ENCODE data around the gene LYRM2.

The LYRM2 gene

DNA sequence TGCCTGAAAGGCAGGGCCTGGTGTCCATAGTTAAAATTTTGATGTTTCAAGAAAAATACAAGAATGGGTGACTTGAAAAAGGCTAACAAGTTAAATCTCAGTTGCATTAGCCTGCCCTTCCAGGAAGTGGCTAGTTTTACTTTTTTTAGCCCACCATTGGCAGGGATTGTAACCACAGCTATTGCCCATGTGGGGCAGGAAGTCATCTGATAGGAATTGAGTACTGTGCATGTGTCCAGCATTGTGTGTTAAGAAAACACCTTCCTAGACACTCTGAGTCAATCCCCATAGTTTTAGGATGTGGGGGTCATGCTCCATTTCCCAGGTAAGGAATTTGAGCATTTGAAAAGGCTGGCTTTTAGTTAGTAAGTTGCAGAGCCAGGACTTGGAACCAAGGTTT lies 26.9 kb downstream of the LYRM2 start:
- peak overlapping the region; percentile 17; the same call in 1 of the 2 replicates for H3K4me2 ChIP-seq

DNA sequence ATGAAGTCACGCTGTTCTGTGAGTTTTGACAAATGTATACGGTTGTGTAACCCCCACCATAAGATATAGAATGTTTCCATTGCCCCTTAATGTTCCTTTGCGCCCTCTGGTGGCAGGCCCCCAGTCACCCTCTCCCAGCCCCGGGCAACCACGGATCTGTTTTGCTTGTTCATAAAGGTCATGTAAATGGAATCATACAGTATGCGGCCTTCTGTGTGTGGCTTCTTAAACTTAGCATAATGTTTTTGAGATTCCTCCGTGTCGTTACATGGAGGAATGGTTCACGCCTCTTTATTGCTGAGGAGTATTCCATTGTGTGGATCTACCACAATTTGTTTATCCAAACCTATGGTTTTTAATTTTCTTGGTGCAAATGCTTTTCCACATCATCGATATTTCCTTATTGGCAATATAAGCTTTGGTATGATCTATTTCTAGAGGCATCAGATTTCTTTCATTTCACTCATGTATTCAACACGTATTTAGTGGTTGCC lies 28.4 kb downstream of the LYRM2 start:
- H3K27me3 ChIP-seq (ENCODE audit: insufficient read depth, low read depth): no peaks in the 10 kb centered on the region
- peaks cover 11% of the 10 kb centered on the region for H3K4me1 ChIP-seq (ENCODE audit: low read depth, poor library complexity, severe bottlenecking)
- no peaks in the 10 kb centered on the region for H4K20me1 ChIP-seq (ENCODE audit: insufficient read depth)
- H3K9ac ChIP-seq: no peak overlapping the region
- no peaks in the 10 kb centered on the region for H3K79me2 ChIP-seq (ENCODE audit: insufficient read depth, low read depth)
- H2AFZ ChIP-seq (ENCODE audit: low read depth): no peak overlapping the region
- H3K4me2 ChIP-seq: no peak overlapping the region
- no peak overlapping the region for H3K4me3 ChIP-seq (IDR thresholded peaks at IDR 0.05; ENCODE audit: insufficient read depth, low read depth, low read length)
- H3K36me3 ChIP-seq (ENCODE audit: insufficient read depth): no peaks in the 10 kb centered on the region
- H3K27ac ChIP-seq: no peak overlapping the region
- TF ChIP-seq CTCF (conservative IDR thresholded peaks at IDR 0.05; ENCODE audit: low read depth, low read length): peak; percentile 76

More for the DNA sequence above, 26.9 kb downstream of the LYRM2 start:
- Histone ChIP-seq H3K4me1 (ENCODE audit: low read depth, poor library complexity, severe bottlenecking) (peaks cover 11% of the 10 kb centered on the region), H3K27me3 (ENCODE audit: insufficient read depth, low read depth) (no peaks in the 10 kb centered on the region), H3K36me3 (ENCODE audit: insufficient read depth) (no peaks in the 10 kb centered on the region), H4K20me1 (ENCODE audit: insufficient read depth) (no peaks in the 10 kb centered on the region), H3K27ac (no peak overlapping the region), H3K4me3 (IDR thresholded peaks at IDR 0.05; ENCODE audit: insufficient read depth, low read depth, low read length) (no peak overlapping the region), H3K9ac (no peak overlapping the region), H3K79me2 (ENCODE audit: insufficient read depth, low read depth) (no peaks in the 10 kb centered on the region), H2AFZ (ENCODE audit: low read depth) (no peak overlapping the region)
- TF ChIP-seq CTCF (conservative IDR thresholded peaks at IDR 0.05; ENCODE audit: low read depth, low read length): no peak

GRCh38 chr6:89605861-89606260 lies 32.7 kb downstream of the LYRM2 start:
- H3K4me1 ChIP-seq (ENCODE audit: low read depth, poor library complexity, severe bottlenecking): no peaks in the 10 kb centered on the region
- no peaks in the 10 kb centered on the region for H3K79me2 ChIP-seq (ENCODE audit: insufficient read depth, low read depth)
- no peak overlapping the region for H3K9ac ChIP-seq
- H3K27ac ChIP-seq: no peak overlapping the region
- no peaks in the 10 kb centered on the region for H3K27me3 ChIP-seq (ENCODE audit: insufficient read depth, low read depth)
- H4K20me1 ChIP-seq (ENCODE audit: insufficient read depth): no peaks in the 10 kb centered on the region
- no peak overlapping the region for H3K4me3 ChIP-seq (IDR thresholded peaks at IDR 0.05; ENCODE audit: insufficient read depth, low read depth, low read length)
- no peak overlapping the region for H2AFZ ChIP-seq (ENCODE audit: low read depth)
- no peaks in the 10 kb centered on the region for H3K36me3 ChIP-seq (ENCODE audit: insufficient read depth)
- H3K4me2 ChIP-seq: no peak overlapping the region
- TF ChIP-seq CTCF (conservative IDR thresholded peaks at IDR 0.05; ENCODE audit: low read depth, low read length): no peak

DNA sequence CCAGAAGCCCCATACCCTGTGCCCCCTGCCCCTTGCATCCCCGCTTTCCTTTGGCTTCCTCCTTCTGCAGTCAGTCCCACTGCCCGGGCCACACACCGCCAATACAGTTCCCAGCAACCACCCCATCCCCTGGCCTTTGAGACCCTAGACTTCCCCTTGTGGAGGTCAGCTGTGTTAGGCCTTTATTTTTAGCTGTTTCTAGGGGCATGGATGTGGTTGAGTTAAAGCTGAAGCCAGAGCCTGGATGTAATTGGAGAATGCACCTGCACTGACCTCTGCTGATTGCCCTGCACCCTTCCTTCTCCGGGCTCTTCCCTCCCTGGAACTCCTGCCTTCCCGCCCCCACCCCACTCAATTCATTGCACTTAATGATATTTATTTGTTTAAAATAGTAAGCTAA lies 33.9 kb downstream of the LYRM2 start:
- no peaks in the 10 kb centered on the region for H3K27me3 ChIP-seq (ENCODE audit: insufficient read depth, low read depth)
- H3K4me1 ChIP-seq (ENCODE audit: low read depth, poor library complexity, severe bottlenecking): no peaks in the 10 kb centered on the region
- no peak overlapping the region for H2AFZ ChIP-seq (ENCODE audit: low read depth)
- H3K36me3 ChIP-seq (ENCODE audit: insufficient read depth): no peaks in the 10 kb centered on the region
- no peak for TF ChIP-seq CTCF (conservative IDR thresholded peaks at IDR 0.05; ENCODE audit: low read depth, low read length)
- no peaks in the 10 kb centered on the region for H3K79me2 ChIP-seq (ENCODE audit: insufficient read depth, low read depth)
- no peak overlapping the region for H3K4me2 ChIP-seq
- no peaks in the 10 kb centered on the region for H4K20me1 ChIP-seq (ENCODE audit: insufficient read depth)
- H3K9ac ChIP-seq: no peak overlapping the region
- no peak overlapping the region for H3K27ac ChIP-seq
- no peak overlapping the region for H3K4me3 ChIP-seq (IDR thresholded peaks at IDR 0.05; ENCODE audit: insufficient read depth, low read depth, low read length)

Data from KMS-11 (cell line).